Activated CD8-positive, alpha-beta memory T cell treated with anti-CD3 and anti-CD28 coated beads for 48 hours (primary cell): ENCODE measurements around the gene UNC5B.

Experiments
- DNase-seq, 3 experiments: peaks; one replicate each; pipeline ENCODE4 v3.0.0-alpha.2; 2020; ENCODE audit warnings: low read depth in 2 of 3, low spot score in 2 of 3

Gene UNC5B

DNA sequence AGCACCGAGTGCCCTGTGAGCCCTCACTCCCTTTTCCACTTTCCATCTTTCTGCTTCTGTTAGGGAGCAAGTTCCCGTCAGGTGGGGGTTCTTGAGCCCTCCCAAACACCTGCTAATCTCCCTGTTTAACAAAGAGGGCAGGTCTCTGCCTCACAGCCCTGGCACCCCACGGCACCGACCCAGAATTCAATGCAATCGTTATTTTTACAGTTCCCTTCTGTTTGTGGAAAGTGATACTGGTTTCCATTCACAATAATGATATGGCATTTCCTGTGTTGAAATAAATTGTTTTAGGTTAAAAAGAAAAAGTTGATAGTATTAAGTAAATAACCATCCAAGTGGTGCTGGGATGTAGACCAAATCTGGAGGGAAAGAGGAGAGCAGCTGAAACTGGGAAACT lies 67.8 kb downstream of the UNC5B start:
- no peak for DNase-seq

GRCh38 chr10:71280825-71281224 lies 68.5 kb downstream of the UNC5B start:
- no peak for DNase-seq

GRCh38 chr10:71281646-71282322 lies 69.4 kb downstream of the UNC5B start:
- DNase-seq, result no peak

- no peak for DNase-seq
Measured at GRCh38 chr10:71282323-71282680, 69.9 kb downstream of the UNC5B start.

DNA sequence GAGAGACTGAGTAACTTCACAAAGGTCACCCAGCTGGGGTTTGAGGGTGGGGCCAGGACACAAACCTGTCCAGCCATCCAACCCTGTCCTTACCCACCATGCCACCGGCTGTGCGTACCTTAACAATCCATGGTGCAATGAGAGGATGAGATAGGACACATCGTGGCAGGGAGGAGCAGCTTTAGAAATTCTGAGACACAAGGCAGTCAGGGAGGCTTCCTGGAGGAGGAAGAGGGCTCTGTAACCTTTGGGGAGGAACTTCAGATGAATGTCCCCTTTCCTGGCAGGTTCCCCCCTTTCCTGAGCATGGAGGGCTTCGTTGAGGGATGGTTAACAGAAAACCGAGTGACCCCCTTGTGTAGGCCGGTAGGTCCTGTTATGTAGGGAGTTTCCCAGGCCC lies 71.0 kb downstream of the UNC5B start:
- no peak for DNase-seq

DNA sequence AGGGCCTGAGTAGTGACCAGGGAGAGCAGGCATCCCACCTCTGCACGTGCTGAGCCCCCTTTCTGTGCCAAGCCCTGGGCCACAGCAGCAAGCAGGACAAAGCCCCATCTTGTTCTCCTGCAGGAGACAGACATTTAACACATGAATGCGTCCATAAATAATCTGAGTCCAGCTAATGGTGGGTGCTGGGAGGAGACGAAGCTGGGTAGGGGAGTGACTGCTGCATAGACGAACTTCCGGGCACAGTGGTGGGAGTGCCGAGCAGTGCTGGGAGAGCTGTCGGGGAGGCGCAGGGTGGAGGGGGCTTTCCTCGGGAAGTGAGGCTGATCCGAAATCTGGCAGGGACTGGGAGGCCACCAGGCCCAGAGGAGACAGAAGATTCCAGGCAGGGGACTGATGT lies 71.5 kb downstream of the UNC5B start:
- no peak for DNase-seq

GRCh38 chr10:71284544-71285179 lies 72.3 kb downstream of the UNC5B start:
- DNase-seq, result no peak

DNA sequence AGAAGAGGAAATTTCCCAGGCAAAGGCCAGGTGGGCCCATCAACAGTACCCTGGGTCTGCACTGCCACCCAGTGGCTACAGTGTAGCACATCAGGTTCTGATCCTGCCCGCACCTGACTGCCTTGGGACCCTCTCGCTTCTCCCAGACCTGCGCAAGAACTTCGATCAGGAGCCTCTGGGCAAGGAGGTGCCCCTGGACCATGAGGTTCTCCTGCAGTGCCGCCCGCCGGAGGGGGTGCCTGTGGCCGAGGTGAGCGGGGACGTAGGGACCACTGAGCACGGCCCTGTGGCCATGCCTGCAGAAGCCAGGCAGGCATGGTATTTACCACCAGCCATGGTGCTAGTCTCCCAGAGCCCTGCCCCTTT lies 72.8 kb downstream of the UNC5B start:
- DNase-seq, result no peak

DNA sequence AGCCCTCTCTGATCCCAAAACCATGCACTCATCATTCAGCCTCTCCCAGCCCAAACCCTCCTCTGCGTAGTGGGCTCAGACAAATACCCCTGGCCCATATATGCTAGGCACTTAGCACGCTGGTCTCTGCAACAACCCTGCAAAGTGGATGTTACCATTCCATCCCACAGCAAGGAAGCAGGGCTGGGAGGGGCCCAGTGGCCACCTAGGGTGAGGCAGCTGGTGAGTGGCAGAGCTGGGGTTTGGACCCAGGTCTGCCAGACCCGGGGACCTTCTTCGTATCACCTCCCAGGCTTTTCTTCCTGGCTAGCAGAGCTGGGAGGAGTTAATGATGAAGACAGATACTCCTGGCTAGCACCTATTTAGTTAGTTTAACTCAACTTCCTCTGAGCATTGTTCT lies 73.6 kb downstream of the UNC5B start:
- no peak for DNase-seq

DNA sequence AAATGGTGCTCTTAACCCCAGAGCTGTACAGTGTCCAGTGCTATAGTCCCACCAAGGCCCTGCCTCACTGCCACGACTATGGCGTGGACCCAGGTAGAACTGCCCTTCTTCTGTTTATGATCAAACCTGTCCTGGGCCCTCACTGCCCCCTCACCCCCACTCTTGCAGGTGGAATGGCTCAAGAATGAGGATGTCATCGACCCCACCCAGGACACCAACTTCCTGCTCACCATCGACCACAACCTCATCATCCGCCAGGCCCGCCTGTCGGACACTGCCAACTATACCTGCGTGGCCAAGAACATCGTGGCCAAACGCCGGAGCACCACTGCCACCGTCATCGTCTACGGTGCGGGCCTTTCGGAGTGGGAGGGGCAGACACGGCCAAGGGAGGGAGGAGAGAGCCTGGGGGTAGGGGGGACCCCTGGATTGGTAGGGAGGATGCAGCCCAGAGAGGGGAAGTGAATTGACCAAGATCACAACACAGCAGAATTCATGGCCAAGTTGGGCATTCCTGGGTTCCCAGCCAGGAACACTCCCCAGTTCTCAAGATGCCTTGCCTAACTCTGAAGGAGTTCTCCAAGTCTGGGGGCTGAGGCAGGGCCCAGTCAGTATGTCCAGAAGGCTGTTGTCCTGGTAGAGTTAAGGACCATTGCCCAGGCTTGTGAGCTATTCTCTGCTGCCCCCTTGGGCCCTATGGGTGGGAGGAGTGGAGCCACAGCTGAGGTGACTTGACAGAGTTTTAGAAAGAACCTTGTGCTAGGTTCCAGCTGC lies 74.3 kb downstream of the UNC5B start:
- DNase-seq, result no peak

GRCh38 chr10:71287456-71287855 lies 75.1 kb downstream of the UNC5B start:
- no peak for DNase-seq

- DNase-seq, result no peak
Measured at GRCh38 chr10:71288461-71288860, 76.1 kb downstream of the UNC5B start.

DNA sequence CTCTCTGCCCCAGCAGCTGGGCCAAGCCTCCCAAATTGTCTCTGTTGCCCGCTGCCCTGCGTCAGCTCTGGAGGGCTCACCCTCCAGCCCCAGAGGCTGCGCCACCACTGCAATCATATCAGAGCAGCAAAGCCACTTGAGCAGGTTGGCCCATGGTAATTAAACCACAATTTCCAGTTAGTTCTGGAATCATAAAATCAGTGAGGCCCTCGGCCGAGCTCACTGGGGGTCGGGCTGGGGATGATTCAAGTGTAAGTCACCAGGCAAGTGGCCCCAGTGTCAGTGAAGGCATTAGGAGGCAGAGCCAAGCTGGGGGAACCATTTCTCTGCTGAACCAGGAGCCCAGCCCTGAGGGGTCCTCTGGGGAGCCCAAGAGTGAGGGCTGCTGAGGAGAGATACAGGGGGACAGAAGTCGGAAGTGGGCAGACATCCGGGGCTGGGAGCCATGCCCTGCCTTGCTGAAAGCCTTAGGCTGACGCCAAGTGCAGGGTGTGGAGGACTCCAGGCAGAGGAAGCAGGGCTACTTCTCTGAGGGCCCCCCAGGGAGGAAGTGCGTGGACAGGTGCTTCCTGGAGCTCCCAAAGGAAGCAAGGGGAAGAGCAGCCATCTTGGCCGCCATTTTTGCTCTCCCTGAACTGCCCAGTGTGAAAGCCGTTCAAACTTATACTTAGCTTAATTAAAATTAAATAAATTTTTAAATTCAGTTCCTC lies 77.2 kb downstream of the UNC5B start:
- no peak for DNase-seq

- no peak for DNase-seq
Measured at GRCh38 chr10:71290331-71290730, 78.0 kb downstream of the UNC5B start.

DNA sequence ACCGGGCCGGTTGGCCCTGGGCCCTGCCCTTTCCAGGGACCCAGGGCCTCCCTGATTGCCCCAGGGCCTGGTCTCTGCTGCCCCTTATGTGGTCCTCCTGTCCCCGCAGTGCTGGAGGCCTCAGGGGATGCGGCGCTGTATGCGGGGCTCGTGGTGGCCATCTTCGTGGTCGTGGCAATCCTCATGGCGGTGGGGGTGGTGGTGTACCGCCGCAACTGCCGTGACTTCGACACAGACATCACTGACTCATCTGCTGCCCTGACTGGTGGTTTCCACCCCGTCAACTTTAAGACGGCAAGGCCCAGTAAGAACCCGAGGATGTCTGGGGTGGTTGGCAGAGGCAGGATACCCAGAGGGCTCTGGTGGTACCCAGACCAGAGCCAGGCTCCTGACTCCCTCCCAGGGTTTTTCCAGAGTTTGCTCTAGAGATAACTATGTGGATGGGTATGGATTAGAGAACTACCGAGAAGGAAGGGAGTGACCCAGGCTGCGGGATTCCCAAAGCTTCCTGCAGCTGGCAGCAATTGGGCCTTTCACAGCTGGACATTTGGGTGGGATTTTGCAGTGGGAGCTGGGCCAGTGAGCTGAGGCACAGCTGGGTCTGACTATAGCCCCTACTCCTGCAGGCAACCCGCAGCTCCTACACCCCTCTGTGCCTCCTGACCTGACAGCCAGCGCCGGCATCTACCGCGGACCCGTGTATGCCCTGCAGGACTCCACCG lies 78.6 kb downstream of the UNC5B start:
- DNase-seq, result no peak

GRCh38 chr10:71291528-71291900 lies 79.1 kb downstream of the UNC5B start:
- DNase-seq, result no peak

DNA sequence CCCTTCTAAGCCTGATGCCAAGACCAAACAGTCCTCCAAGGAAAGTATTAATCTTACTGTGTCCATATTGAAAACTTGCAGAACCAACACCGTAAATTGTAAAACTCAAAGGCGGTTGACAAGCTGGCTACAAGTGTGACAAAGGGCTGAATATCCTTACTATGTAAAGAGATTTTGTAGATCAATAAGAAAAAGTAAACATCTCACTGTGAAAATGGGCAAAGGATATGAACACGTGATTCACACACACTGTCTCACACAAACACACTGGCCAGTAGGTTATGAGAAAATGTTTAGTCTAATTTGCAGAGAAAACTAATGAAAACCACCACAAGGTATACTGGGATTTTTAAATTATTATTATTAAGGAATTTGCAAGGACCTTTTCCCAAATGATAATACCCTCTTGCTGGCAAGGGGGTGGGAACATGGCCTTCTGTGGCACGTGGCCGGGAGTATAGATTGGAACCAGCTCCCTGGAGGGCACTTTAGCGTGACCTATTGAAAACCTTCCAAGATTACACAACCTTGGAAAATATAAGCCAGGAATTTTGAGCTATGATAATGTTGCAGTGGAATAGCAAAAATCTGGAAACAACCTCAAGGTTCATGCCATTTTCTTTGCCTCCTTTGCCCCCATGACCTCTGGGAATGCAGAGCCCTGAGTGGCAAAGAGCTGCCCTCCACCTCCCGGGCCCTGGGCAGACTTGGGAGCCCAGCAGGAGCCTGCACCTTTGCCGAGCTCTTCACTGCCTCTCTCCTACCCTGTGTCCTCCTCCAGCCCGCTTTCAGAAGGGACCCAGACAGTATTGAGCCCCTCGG lies 80.5 kb downstream of the UNC5B start:
- DNase-seq, result no peak

- DNase-seq, result no peak
Measured at GRCh38 chr10:71293446-71294084, 81.2 kb downstream of the UNC5B start.

DNA sequence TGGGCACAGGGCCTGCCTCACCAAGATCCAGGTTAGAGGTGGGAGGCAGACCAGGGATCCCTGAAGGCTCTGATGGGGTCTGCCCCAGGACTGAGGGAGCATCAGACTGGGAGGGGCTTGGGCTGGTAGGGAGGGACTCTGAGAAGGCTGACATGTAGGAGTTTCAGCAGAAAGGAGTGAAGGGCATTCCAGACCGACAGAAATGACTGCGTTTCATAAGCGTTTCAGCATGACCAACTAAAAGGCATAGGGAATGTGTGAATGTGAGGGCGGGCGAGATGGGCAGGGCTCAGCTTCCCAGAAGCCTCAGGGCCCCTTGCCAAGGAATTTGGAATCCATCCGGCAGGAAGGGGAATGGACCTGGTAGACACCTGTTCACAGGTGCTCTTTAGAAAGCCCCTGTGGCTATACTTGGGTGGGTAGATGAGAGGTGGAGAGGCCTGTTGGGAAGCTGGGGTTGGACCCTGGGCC lies 81.8 kb downstream of the UNC5B start:
- no peak for DNase-seq

DNA sequence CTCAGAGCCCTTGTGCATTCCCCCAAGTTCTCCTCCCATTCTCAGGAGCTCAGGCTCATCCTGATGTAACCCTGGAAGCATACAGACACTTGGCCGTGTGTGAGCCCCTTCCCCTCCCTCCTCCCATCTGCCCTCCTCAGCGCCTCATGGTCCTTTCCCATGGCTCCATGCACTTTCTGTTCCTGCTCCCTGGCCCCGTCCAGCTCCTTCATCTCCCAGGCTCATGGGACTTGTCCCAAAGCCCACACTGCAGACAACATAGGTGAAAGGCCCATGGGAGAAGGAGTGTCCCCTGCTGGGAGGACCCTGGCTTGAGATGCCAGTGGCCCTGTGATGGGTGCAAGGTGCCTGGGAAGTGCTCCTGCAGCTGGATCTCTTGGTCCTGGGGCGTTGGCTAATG lies 82.5 kb downstream of the UNC5B start:
- no peak for DNase-seq
